ENCODE results near the gene ANKRD17.

DNA sequence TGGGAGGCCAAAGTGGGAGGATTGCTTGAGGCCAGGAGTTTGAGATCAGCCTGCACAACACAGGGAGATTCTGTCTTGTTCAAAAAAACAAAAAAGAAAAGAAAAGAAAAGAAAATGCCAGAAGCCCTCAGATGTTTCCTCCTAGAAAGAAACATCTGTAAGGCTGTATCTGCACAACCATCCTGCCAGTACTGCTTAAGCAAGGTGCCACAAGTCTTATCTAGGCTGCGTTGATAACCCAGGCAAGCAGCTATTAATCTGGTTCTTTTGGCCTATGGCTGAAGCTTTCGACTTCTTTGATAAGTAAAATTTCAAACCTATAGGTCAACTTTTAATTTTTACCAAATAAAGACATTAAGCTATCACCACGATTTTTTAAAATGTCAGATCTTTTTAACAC, 192.2 kb downstream of the ANKRD17 start:
- TF ChIP-seq YY1 (IDR thresholded peaks at IDR 0.05; ENCODE audit: insufficient read depth, insufficient read length) (no peak), SUZ12 (IDR thresholded peaks at IDR 0.05; ENCODE audit: extremely low read depth, insufficient read depth, insufficient read length) (no peak)

All from NT2/D1 (cell line).